ENCODE measurements around the gene LMO1.

Gene LMO1

GRCh38 chr11:8290081-8290810 is 26.6 kb upstream of the LMO1 start:
- Mint-ChIP-seq H3K9me3 (no peaks in the 10 kb centered on the region), H3K27me3 (ENCODE audit: low read depth, poor library complexity) (peaks cover 16% of the 10 kb centered on the region), H3K4me3 (peak overlapping the region; percentile 12), H3K27ac (peak overlapping the region; percentile 96), H3K4me1 (peaks cover 53% of the 10 kb centered on the region), H3K36me3 (ENCODE audit: low read depth) (no peaks in the 10 kb centered on the region)
- no peak for TF ChIP-seq CTCF (IDR thresholded peaks at IDR 0.05)
- no peak for DNase-seq

- no peak for DNase-seq
- H3K27ac Mint-ChIP-seq: peak overlapping the region; percentile 96
- peaks cover 16% of the 10 kb centered on the region for H3K27me3 Mint-ChIP-seq (ENCODE audit: low read depth, poor library complexity)
- TF ChIP-seq CTCF (IDR thresholded peaks at IDR 0.05): no peak
- peaks cover 60% of the 10 kb centered on the region for H3K4me1 Mint-ChIP-seq
- H3K36me3 Mint-ChIP-seq (ENCODE audit: low read depth): no peaks in the 10 kb centered on the region
- no peaks in the 10 kb centered on the region for H3K9me3 Mint-ChIP-seq
- peak overlapping the region; percentile 44 for H3K4me3 Mint-ChIP-seq
These were observed 25.8 kb upstream of the LMO1 start for GRCh38 chr11:8289492-8289918.

GRCh38 chr11:8288824-8289491 is 25.3 kb upstream of the LMO1 start:
- peak overlapping the region; percentile 96 for H3K27ac Mint-ChIP-seq
- H3K9me3 Mint-ChIP-seq: no peaks in the 10 kb centered on the region
- peak overlapping the region; percentile 44 for H3K4me3 Mint-ChIP-seq
- DNase-seq: no peak
- H3K36me3 Mint-ChIP-seq (ENCODE audit: low read depth): no peaks in the 10 kb centered on the region
- H3K4me1 Mint-ChIP-seq: peaks cover 65% of the 10 kb centered on the region
- H3K27me3 Mint-ChIP-seq (ENCODE audit: low read depth, poor library complexity): peaks cover 16% of the 10 kb centered on the region
- TF ChIP-seq CTCF (IDR thresholded peaks at IDR 0.05): no peak

- Mint-ChIP-seq H3K36me3 (ENCODE audit: low read depth) (no peaks in the 10 kb centered on the region), H3K27me3 (ENCODE audit: low read depth, poor library complexity) (peaks cover 16% of the 10 kb centered on the region), H3K4me1 (peaks cover 66% of the 10 kb centered on the region), H3K4me3 (no peak overlapping the region), H3K27ac (peak overlapping the region; percentile 16), H3K9me3 (no peaks in the 10 kb centered on the region)
- DNase-seq: no peak
- TF ChIP-seq CTCF (IDR thresholded peaks at IDR 0.05): no peak
These were observed 24.6 kb upstream of the LMO1 start for GRCh38 chr11:8288166-8288772.

GRCh38 chr11:8287703-8288102 is 24.0 kb upstream of the LMO1 start:
- H3K36me3 Mint-ChIP-seq (ENCODE audit: low read depth): no peaks in the 10 kb centered on the region
- no peak for TF ChIP-seq CTCF (IDR thresholded peaks at IDR 0.05)
- H3K27ac Mint-ChIP-seq: no peak overlapping the region
- no peak overlapping the region for H3K4me3 Mint-ChIP-seq
- H3K27me3 Mint-ChIP-seq (ENCODE audit: low read depth, poor library complexity): peaks cover 15% of the 10 kb centered on the region
- H3K9me3 Mint-ChIP-seq: no peaks in the 10 kb centered on the region
- peaks cover 66% of the 10 kb centered on the region for H3K4me1 Mint-ChIP-seq
- DNase-seq: no peak
